HG02571 (cell line): ENCODE measurements around the gene RAB31.

ENCODE experiments used
- ATAC-seq: cut with Tn5 transposase; IDR thresholded peaks from one replicate; pipeline ENCODE4 v1.9.1; 2021; ENCODE audit warnings: mild to moderate bottlenecking, moderate library complexity; ENCODE audit not compliant: unreplicated experiment

Gene RAB31

DNA sequence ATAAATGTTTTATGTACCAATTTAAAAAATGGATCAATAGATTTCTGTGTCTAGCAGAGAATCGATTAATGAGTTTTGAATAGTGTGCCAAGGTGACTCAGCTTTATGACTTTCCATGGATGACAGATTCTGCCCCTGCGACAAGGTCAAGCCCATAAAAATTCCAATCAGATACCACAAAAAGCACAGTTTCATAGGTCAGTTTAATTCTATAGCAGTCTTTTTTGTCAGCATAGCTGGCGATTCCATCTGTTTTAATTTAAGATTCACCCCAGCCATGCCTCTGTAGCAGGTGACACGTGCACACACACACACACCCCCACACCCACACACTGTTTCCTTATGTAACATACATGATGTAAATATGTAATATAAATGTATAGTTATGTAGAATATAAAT, 28.9 kb downstream of the RAB31 start:
- no peak for ATAC-seq

DNA sequence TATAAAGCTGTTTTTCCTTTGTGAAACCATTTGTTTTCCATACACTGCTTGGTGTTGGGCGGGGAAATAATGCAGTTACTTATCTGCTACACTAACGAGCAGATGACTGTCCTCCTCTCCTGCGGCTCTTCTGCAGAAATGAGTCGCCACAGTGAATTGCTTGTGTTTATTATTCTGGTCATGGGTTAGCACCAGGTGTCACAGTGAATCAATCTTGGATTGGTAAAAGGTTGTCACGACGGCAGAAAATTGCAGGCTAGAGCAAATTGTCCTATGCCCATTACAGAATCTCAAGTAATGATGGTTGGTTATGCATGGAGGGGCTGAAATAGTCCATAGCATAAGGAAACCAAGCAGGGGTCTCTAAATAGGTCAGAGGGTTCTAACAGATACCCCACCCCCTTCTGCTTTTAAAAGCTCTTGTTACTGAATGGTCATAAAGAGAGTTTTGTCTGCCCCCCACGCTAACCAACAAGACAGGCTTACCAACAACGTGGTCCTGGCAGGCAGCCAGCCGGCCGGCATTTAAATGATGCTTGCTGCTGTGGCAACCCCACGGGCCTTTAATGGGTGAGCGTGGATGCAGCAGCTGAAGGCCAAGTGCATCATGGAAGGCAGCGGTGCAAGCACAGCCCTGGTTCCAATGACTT, 29.5 kb downstream of the RAB31 start:
- no peak for ATAC-seq

DNA sequence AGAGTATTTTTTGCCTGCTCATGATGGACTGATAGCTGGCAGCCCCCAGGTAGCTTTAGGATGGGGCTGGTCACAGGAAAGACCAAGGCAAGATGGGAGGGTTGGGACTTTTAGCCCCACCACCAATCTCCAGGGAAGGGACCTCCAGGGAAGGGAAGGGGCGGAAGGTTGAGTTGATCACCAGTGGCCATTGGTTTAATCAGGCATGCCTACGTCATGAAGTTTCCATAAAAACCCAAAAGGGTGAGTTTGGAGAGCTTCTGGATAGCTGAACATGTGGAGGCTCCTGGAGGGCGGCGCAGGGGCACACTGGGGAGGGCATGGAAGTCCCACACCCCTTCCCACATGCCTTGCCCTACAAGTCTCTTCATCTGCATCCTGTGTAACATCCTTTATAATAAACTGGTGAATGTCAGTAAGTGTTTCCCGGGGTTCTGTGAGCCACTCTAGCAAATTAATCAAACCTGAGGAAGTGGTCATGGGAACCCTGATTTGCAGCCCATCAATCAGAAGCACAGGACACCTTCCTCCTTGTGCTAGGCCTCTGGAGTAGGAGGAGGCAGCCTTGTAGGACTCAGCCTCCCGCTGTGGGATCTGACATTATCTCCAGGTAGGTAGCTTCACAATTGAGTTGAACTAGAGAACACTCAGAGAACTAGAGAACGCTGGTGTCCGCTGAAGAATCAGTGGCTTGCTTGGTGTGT, 30.3 kb downstream of the RAB31 start:
- ATAC-seq = no peak

DNA sequence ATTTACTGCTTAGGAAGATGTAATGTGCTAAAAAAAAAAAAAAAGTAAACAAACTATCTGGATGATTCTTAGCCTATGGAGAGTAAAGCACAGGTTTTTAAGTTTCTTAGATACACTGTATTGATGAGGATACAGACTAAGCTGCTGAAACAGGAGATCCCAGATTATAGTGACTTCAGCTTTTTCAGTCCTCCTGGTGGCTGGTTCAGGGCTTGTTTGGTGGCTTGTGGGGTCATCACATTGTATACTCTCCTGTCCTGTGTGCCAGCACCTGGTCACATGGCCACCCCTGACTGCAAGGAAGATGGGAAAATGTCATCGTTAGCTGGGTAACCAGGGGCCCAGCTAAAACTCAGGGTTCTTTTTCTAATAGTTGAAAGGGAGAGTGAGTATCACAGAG, 31.4 kb downstream of the RAB31 start:
- ATAC-seq = no peak

DNA sequence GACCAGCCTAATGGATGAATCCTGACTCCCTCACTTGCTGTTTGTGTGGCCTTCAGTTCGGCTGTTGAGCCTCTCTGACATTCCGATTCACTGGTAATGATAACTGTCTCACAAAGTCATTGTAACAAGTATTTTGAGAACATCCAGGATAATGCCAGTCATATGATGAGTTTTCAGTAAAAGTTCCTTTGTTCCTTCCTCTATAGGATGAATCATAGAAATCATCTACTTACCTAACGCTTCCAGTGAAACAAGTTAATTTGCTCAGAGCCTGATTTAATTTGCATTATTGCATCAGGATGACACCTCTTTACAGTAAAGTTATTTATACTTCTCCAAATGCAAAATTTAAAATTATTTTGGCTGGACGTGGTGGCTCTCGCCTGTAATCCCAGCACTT, 32.0 kb downstream of the RAB31 start:
- ATAC-seq = no peak

DNA sequence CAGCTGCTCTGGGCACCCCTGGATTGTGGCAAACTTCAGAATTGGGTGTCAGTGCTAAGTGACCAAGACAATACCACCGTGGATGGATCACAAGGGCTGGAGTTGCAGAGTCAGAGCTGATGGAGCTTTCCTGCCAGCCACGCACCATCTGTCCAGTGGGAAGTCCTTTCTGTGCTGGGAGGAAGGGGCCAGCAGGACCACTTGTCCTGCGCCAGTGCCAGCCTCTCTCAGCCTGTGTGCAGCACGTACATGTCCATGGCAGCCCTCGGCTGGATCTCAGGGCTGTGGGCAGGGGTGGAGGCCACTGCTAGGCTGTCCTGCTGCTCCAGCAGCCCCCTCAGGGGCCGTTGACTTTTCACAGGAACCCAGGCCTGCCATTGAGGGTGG, 33.3 kb downstream of the RAB31 start:
- no peak for ATAC-seq

DNA sequence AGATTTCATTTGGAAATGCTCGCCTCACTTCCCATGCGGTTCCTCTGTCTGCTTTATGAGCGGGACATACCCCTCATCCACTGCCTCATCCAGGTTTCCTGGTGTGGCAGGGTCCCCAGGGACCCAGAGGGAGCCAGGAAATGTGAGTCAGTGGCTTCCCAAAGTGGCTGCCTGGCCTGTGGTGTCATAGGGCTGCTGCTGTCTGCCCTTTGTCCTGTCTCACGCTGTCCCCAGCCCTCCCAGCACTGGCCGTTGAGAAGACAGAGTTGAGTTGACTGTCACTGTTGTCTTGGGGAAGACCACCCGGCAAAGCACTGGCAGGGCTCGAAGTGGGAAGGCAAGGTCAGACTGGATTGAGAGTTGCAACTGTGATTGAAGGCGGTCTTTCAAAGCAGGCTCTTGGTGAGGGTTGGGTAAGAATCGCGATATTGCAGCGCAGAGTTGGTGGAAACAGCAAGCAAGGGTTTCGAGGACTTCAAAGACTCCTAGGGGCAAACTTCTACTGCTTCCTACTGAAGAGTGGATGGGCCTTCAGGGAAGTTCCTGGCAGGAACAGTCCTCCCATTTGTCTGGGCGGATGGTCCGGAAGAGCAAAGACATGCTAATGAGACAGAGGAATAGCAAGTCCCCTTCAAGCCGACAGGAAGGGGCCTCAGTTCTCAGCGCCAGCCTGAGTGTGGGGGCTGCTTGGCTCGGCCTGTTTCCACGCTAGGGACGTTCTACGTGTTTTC, 33.9 kb downstream of the RAB31 start:
- no peak for ATAC-seq

DNA sequence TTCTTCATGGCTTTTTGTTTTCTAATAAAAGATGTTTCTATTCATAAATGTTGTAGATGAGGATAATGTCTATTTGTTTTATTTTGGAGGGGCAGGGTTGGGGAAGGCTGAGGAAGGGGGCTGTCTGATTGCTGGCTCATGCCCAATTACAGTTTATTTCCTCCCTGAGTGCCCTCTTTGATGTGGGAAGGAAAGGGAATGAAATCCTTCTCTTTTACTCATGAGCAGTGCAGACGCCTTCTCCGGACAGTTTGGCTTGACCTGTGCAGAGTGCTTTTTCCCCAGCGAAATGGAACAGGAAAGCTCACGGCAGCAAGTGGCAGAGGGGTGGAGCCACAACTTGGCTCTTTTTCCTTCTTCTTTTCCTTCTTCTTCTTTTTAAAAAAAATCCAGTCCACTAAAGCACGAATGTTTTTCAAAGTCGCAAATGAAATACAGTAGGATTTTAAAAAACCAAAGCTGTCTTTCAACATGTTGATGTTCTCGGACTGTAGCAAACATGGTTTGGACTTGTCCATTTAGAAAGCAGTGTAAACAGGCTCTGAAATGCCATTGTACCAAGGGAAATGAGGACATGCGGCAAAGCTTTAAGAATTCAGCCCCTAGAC, 34.5 kb downstream of the RAB31 start:
- ATAC-seq = no peak

DNA sequence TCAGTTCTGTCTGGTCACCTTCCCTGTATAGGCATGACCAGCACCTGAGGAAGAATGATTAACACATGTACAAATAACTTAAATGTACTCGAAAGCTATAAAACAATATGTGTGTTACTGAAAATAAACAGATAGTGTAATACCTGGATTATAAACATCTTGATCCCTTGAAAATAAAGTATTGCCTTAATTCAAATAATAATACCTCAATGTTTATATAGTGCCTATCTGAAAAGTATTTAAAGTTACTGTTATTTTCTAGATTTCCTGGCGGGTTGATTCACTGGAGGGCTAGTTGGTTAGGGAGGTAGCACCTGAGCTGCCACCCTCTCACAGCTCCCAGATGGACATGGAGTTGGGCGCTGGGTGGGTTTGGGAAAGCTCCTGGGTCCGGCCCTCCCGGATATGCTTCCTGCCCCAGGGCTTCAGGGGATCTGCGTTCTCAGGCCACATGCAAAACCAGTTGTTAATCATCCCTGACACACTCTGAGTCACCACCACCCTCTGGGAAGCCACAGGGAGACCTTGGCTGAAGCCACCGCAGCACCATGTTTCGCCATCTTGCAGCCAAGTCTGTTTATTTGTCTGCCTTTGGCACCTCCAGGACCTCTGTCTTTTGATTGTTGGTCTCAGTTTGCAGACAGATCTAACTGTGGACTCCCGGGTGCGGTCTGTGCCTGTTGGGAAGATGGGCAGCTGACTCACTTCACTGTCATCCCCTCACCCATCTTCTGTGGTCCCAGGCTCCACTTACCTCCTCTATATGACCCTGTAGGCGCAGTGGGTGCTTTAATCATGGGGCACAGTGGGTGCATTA, 35.3 kb downstream of the RAB31 start:
- ATAC-seq = no peak

DNA sequence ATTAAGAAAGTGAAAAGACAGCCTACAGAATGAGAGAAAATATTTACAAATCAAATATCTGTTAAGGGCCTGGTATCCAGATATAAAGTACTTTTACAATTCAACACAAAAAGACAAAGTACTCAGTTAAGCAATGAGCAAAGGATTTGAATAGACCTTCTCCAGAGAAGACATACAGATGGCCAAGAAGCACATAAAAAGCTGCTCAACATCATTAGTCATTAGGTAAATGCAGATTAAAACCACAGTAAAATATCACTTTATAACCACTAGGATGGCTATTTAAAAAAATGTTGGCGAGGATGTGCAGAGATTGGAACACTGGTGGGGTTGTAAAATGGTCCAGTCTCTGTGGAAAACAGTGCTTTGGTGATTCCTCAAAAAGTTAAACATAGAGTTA, 38.9 kb downstream of the RAB31 start:
- ATAC-seq = no peak

DNA sequence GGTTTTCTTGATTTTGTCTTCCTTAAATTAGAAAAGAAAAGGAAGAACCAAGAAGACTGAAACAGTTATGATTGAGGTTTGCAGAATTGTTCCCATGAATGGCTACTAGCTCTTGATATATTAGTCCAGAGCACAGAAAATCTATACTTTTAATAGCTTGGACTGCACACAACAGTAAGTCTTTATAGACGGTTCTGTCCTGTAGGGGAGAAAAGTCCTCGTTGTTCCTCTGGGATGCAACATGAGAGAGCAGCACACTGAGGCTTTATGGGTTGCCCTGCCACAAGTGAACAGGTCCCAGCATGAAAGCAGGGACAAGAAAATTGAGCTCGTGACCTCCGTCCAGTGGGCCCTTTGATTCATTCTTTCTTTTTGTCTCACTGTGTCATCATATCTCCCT, 41.5 kb downstream of the RAB31 start:
- ATAC-seq = no peak

DNA sequence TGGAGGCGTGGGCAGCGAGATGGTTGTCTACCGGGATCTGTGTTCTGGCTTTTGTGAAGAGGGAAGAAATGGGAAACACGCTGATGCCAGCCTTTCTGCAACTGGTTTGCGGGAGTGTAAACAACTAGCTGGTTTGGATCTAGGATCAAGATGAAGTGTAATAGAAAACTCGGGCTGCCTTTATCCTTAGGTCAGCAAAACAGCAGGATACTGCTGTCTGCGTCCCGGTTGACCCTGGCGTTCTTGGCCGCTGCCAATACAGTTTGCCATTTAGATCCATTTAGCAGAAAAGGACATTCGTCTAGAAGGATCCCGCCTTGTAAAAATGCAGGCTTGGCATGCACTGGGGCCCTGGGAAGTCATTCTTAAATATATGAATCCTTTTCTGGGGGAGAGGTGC, 42.0 kb downstream of the RAB31 start:
- ATAC-seq = no peak

DNA sequence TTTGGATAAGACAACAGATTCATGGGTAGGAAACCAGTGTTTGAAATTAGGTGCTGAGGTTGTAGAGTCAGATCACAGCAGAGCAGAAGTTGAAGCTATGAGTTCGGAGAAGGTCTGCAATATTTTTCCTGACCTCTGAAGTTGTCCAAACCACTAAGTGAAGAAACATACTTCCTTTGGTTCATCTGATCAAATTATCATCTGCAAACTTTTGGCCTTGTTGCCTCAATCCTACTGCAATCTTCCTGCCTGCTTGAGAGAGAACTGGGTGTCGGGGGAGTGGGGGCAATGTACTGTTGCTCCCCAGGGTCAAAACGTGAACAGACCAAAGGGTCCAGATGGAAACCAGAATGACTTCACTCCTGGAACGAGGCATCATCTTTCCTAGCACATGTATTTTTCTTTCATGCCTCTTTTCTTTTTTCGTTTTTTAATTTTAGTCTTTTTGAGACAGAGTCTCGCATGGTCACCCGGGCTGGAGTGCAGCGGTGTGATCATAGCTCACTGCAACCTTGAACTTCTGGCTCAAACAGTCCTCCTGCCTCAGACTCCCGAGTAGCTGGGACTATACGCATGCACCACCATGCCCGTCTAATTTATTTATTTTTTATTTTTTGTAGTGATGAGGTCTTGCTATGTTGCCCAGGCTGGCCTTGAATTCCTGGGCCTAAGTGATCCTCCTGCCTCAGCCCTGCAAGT, 42.7 kb downstream of the RAB31 start:
- ATAC-seq = no peak

DNA sequence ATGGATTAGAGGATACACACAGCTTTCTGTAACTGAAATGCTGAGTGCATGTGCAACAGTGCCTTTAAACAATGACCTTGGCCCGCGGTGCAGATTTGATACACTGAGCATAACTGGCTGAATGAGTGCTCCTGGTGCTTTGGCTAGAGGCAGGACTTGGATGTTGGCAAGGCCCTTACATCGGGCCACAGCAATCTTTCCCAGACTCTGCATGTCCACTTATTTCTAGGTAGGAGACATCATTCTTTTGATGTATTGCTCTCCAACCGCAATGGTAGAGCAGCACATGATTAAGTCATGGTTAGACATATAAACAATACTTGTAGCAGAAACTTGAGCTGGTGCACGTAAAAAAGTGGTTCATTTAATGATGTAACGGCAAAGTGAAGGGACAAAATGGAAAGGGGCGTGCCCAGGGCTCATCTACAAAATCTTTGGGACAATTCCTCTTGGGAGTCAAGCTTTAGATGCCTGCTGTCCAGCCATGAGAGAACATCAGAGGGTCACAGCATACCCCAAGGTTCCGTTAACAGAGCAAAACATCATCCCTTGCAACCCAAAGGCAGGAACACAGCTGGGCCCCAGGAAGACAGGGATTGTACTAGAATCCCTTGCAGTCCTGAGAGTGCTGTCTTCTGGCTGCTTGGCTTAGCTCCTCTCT, 43.4 kb downstream of the RAB31 start:
- ATAC-seq = no peak

DNA sequence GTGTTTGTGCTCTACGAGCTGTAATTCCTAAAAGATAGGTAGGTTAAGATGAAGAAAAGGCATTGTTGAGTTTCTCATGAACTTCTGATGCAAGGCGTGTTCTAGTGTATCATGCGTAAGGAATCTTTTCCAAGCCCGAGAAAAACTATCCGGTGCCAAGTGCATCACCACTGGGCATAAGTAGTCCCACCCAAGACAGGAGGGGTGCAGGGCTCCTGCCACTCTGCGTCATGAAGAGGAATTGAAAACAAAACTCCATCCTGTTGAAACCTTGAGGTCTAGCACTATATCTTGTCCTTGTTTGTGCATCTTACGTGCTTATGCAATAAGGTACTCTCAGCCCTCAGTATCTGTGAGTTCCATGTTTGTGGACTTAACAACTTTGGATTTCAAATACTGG, 45.7 kb downstream of the RAB31 start:
- ATAC-seq = no peak

DNA sequence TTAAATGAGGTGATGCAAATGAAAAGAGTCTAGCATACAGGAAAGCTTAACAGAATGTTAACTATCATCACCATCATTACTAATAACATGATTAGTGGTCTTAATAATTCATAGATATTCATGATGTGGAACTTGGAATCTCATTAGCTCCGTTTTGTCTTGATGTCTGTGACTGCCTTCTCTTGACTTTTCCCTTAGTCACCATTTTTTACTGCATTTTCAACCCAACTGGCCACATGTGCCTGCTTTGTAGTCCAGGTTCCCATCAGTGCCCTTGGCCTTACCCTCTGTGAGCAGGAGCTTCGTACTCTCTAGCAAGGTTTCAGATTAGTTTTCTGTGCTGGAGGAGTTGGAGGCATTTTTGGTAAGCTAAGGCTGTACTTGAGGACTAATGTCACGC, 47.0 kb downstream of the RAB31 start:
- ATAC-seq = no peak

DNA sequence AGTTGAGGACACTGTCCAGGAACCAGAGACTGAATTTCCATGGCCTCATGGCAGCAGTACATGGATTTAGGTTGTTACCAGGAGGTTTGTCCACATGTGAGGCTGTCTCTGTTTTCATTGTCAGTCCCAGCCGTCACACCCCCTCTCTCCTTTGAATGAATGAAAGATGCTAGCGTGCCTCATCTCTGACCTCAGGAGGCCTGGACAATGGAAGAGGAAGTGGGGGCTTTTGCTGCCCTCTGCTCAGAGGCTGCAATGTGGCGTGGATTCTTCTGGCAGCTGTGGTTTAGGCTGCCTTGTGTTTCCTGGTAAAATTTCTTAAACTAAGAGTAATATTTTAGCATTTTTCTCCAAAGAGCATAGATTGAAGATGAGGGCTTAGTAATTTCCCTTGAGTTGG, 47.5 kb downstream of the RAB31 start:
- no peak for ATAC-seq

DNA sequence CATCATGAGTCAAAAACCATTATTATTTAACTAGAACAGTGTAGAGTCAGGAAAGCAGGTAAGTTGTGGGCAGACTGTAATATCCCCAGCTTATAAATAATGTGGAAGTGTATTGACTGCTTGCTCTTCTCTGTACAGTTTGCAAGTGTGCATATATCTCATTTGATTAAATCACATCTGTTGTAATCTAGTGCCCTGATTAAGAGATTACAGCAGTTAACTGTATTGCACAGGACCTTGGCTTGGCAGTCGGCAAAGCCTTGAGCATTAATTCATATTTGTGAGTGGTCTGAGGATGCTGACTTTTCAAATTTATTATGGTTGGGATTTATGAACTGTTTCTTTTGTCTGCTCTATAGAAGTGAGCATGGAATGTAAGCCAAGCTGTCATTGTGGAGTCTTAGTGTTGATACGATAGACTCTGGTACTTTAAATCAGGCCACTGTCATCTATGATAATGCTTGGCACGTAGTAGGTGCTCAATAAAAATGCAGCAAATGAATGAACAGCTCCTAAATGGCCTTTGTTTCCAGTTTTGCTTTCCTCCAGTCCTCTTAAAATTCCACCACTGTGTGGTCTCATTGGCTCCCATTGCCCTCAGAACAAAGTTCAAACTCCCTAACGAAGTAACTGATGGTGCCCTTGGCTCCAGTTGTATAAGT, 48.3 kb downstream of the RAB31 start:
- ATAC-seq = no peak

DNA sequence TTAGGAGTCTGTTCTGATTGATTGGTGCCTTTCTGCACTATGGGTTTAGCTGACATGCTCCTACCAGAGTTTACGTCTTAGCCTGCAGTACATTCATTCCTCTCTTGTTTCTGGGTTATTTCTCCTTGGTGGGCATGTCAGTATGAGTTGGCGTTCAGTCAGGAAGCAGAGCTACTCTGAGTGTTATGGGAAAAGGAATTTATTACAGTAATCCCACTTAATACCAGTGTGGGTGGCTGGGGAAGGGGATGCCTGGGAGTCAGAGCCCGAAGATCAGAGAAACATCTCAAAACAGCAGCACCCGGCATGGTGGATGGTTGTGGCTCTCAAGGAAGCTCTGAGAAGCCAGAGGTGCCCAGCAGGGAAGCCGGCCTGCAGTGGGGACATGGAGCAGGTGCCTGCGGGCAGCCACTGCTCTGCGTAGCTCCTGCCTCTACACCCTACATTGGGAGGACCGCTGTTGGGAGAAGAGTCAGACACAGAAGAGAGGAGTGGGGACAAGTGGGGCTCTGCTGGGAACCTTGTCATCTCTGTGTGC, 48.9 kb downstream of the RAB31 start:
- no peak for ATAC-seq
